ENCODE results near the gene MCM9.

The MCM9 gene
- 52.1 to 61.5 reads per million in 2 donors for total RNA-seq

- peak; percentile 76 to 96 (median 83) for DNase-seq
These were observed at the start of gene MCM9 for GRCh38 chr6:118934461-118935330. MCM9 (minus strand) TSS chr6:118935159; CDS start chr6:118931723, 3,436 bp downstream.

GRCh38 chr6:118984342-118984741 lies 49.4 kb upstream of the MCM9 start:
- peak in 1 of 5 experiments; percentile 11 for DNase-seq

- no peak for DNase-seq
These were observed 47.6 kb upstream of the MCM9 start for GRCh38 chr6:118982575-118982911.

GRCh38 chr6:118981884-118982574 lies 47.1 kb upstream of the MCM9 start:
- no peak for DNase-seq

- DNase-seq, result no peak
These were observed 45.1 kb upstream of the MCM9 start for GRCh38 chr6:118980063-118980462.

- no peak for DNase-seq
These were observed 39.8 kb upstream of the MCM9 start for GRCh38 chr6:118974790-118975189.

GRCh38 chr6:118971682-118972081 lies 36.7 kb upstream of the MCM9 start:
- no peak for DNase-seq

- no peak for DNase-seq
These were observed 35.9 kb upstream of the MCM9 start for GRCh38 chr6:118970866-118971265.

GRCh38 chr6:118968416-118968815 lies 33.5 kb upstream of the MCM9 start:
- peak in 1 of 5 experiments; percentile 27 for DNase-seq

- no peak for DNase-seq
These were observed 32.3 kb upstream of the MCM9 start for GRCh38 chr6:118967239-118967638.

GRCh38 chr6:118965843-118966370 lies 30.9 kb upstream of the MCM9 start:
- no peak for DNase-seq

- DNase-seq, result no peak
These were observed 30.4 kb upstream of the MCM9 start for GRCh38 chr6:118965371-118965770.

- DNase-seq, result peak in 1 of 5 experiments; percentile 16
These were observed 28.0 kb upstream of the MCM9 start for GRCh38 chr6:118963003-118963402.

- no peak for DNase-seq
These were observed 24.9 kb upstream of the MCM9 start for GRCh38 chr6:118959903-118960302.

- DNase-seq, result no peak
These were observed 18.4 kb upstream of the MCM9 start for GRCh38 chr6:118953391-118953790.

- no peak for DNase-seq
These were observed 17.7 kb upstream of the MCM9 start for GRCh38 chr6:118952683-118953082.

GRCh38 chr6:118945217-118945616 lies 10.3 kb upstream of the MCM9 start:
- DNase-seq, result no peak

GRCh38 chr6:118940770-118941169 lies 5.8 kb upstream of the MCM9 start:
- no peak for DNase-seq

GRCh38 chr6:118939683-118940082 lies 4.7 kb upstream of the MCM9 start:
- no peak for DNase-seq

GRCh38 chr6:118935978-118936703 lies 1.2 kb upstream of the MCM9 start:
- peak in 1 of 5 experiments; percentile 1 for DNase-seq

- DNase-seq, result no peak
These were observed 341 bp upstream of the MCM9 start for GRCh38 chr6:118935331-118935668.

GRCh38 chr6:118933855-118934460 lies 1.0 kb downstream of the MCM9 start:
- no peak for DNase-seq

- DNase-seq, result no peak
These were observed 2.5 kb downstream of the MCM9 start for GRCh38 chr6:118932421-118932820.
